Measurements from ENCODE around the gene GAS1.

DNA sequence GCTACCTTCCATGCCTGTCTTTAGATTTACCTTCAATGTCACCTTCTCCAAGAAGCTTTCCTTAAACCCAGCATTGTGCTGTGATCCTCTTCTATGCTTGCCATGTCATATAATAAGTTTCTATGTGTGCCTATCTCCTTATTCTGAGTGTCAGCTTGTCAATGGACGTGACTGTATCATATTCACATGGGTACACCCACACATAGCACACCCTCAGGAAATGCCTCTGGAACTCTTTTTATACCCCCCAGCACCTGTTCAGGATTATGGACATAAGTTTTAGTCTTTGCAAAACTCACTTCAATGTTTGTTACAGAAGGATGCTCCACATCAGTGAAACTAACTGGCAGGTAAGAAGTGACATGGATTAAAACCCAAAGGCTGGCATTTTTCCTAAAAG lies 7.4 kb downstream of the GAS1 start:
- TF ChIP-seq CHD1 (IDR thresholded peaks at IDR 0.05; ENCODE audit: low read depth, low read length) (no peak), NFE2L2 (IDR thresholded peaks at IDR 0.05; ENCODE audit: low read depth, low read length) (no peak), RFX5 (IDR thresholded peaks at IDR 0.05; ENCODE audit: low read depth, low read length) (no peak), POLR2A (IDR thresholded peaks at IDR 0.05; ENCODE audit: low read depth, low read length) (no peak)
- TF ChIP-seq, protein P1, sequence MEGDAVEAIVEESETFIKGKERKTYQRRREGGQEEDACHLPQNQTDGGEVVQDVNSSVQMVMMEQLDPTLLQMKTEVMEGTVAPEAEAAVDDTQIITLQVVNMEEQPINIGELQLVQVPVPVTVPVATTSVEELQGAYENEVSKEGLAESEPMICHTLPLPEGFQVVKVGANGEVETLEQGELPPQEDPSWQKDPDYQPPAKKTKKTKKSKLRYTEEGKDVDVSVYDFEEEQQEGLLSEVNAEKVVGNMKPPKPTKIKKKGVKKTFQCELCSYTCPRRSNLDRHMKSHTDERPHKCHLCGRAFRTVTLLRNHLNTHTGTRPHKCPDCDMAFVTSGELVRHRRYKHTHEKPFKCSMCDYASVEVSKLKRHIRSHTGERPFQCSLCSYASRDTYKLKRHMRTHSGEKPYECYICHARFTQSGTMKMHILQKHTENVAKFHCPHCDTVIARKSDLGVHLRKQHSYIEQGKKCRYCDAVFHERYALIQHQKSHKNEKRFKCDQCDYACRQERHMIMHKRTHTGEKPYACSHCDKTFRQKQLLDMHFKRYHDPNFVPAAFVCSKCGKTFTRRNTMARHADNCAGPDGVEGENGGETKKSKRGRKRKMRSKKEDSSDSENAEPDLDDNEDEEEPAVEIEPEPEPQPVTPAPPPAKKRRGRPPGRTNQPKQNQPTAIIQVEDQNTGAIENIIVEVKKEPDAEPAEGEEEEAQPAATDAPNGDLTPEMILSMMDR (conservative IDR thresholded peaks at IDR 0.05; ENCODE audit: low read depth, low read length) = no peak
- TF ChIP-seq, protein P2, sequence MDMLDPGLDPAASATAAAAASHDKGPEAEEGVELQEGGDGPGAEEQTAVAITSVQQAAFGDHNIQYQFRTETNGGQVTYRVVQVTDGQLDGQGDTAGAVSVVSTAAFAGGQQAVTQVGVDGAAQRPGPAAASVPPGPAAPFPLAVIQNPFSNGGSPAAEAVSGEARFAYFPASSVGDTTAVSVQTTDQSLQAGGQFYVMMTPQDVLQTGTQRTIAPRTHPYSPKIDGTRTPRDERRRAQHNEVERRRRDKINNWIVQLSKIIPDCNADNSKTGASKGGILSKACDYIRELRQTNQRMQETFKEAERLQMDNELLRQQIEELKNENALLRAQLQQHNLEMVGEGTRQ (IDR thresholded peaks at IDR 0.05; ENCODE audit: low read depth, low read length) = no peak

Measured in IMR-90 (cell line).